GM12878 (cell line): Measurements from ENCODE around the gene MAP4K4. TPM values are rescaled to one million over a fixed set of nuclear protein-coding genes. Genes with fewer than 3 reads are reported as not detected.

Experiments
- ATAC-seq: fragments of 200-7000 bp; cut with Tn5 transposase; 3 replicates; pipeline ENCODE4 v1.9.1; 2020; ENCODE audit warnings: mild to moderate bottlenecking, moderate library complexity
- BruUV-seq: library from RNA; stranded (reverse); fragments of 400-500 nt; replicated peaks from 2 replicates; lab custom pipeline; 2021; lab: Mats Ljungman, UMichigan
- CTCF ChIA-PET: fragments of 300-600 bp; sonication (Branson Sonifier 250); formaldehyde crosslinking; extraction: SDS; loops from one replicate; lab custom pipeline; 2021; ENCODE audit warnings: inconsistent platforms; lab: Yijun Ruan, JAX
- POLR2A ChIA-PET: fragments of 350-600 bp; formaldehyde crosslinking; extraction: SDS; loops from one replicate; lab custom pipeline; 2021; ENCODE audit warnings: inconsistent platforms; lab: Charles Lee
- RAD21 ChIA-PET: fragments of 300-600 bp; sonication (Branson Sonifier 250); formaldehyde crosslinking; loops from one replicate; lab custom pipeline; 2023; ENCODE audit warnings: antibody characterized with exemption; ENCODE audit not compliant: unreplicated experiment; lab: Charles Lee
- SMC1A ChIA-PET: fragments of 300-600 bp; sonication (Branson Sonifier 250); formaldehyde crosslinking; loops from one replicate; lab custom pipeline; 2023; ENCODE audit not compliant: unreplicated experiment, uncharacterized antibody; lab: Charles Lee
- DNase-seq: peaks from one replicate; pipeline ENCODE4 v3.0.0-alpha.2; 2011; ENCODE audit warnings: low read depth, low spot score
- FAIRE-seq: peaks from 3 replicates; lab custom pipeline; 2011; peaks lifted over from hg19 to GRCh38; lab: Jason Lieb, UNC
- H2AFZ ChIP-seq: 2 replicates; pipeline ENCODE4 v1.6.0; 2011; ENCODE audit warnings: low read depth, low read length, control low read depth; ENCODE audit not compliant: control insufficient read depth
- H3K27ac ChIP-seq: 2 replicates; pipeline ENCODE4 v1.5.1; 2011; ENCODE audit warnings: control low read depth; ENCODE audit not compliant: control insufficient read depth, insufficient read depth
- H3K27me3 ChIP-seq, 2 experiments: replicated peaks in 1 of 2; 2 replicates each; pipeline versions ENCODE4 v1.6.0 to v1.6.1; 2011; ENCODE audit warnings: low read length in 1 of 2; ENCODE audit not compliant: control insufficient read depth in 2 of 2, insufficient read depth in 2 of 2
- H3K36me3 ChIP-seq, 2 experiments: 2 replicates each; pipeline ENCODE4 v1.5.1; 2011; ENCODE audit warnings: low read length in 1 of 2; ENCODE audit not compliant: control insufficient read depth in 2 of 2, insufficient read depth in 2 of 2
- H3K4me1 ChIP-seq: 2 replicates; pipeline ENCODE4 v1.6.1; 2011; ENCODE audit warnings: mild to moderate bottlenecking, low read length, moderate library complexity, mixed read lengths; ENCODE audit not compliant: control insufficient read depth, insufficient read depth
- H3K4me2 ChIP-seq: 2 replicates; pipeline ENCODE4 v1.6.0; 2011; ENCODE audit warnings: control low read depth; ENCODE audit not compliant: control insufficient read depth, insufficient read depth
- H3K4me3 ChIP-seq: fragments of 200-600 bp; sonication (generic); 2 replicates; pipeline ENCODE4 v1.5.1; 2016
- H3K79me2 ChIP-seq: 2 replicates; pipeline ENCODE4 v1.6.0; 2011; ENCODE audit warnings: low read length; ENCODE audit not compliant: control insufficient read depth, insufficient read depth
- H3K9ac ChIP-seq: 2 replicates; pipeline ENCODE4 v1.8.0; 2011; ENCODE audit warnings: low read length, control low read depth, mixed read lengths; ENCODE audit not compliant: control insufficient read depth, insufficient read depth
- H3K9me3 ChIP-seq: replicated peaks from 3 replicates; pipeline ENCODE4 v1.5.1; 2011; ENCODE audit warnings: mild to moderate bottlenecking, low read length; ENCODE audit not compliant: control insufficient read depth, insufficient read depth
- H4K20me1 ChIP-seq: 2 replicates; pipeline ENCODE4 v1.6.0; 2011; ENCODE audit not compliant: control insufficient read depth, insufficient read depth
- CHD2 ChIP-seq: IDR thresholded peaks from 2 replicates; pipeline ENCODE4 v1.6.1; 2011; ENCODE audit warnings: low read depth, low read length, improper control_type of control experiment, borderline replicate concordance
- RELA ChIP-seq: fragments of 450-650 bp; IDR thresholded peaks from 2 replicates; pipeline ENCODE4 v1.8.0; 2014; ENCODE audit warnings: borderline replicate concordance; ENCODE audit not compliant: partially characterized antibody
- WGBS: methylation state at CpG from one replicate; pipeline ENCODE4 v1.1.6; 2016; ENCODE audit warnings: low lambda C conversion rate; ENCODE audit not compliant: insufficient replicate concordance, insufficient coverage; ENCODE audit errors: missing lambda C conversion rate; 5-methylcytosine and 5-hydroxymethylcytosine counted together
- in situ Hi-C: fragments of 300-500 bp; cut with MboI; formaldehyde crosslinking; loops from 9 replicates; pipeline ENCODE4 v1.14.3; 2018; ENCODE audit warnings: mixed read lengths
- intact Hi-C: fragments of 100-400 bp; cut with micrococcal nuclease; formaldehyde crosslinking; loops from one replicate; pipeline ENCODE4 v1.14.2; 2022; ENCODE audit not compliant: unreplicated experiment
- polyA plus RNA-seq, 11 experiments: library from polyadenylated mRNA; depleted of rRNA in 4 of 11; unstranded in 6 of 11; stranded (reverse) in 5 of 11; fragments of >200 nt; fragmentation: Nextera tagmentation in 4 of 11; fragmentation: Illumina TruSeq in 1 of 11; extraction: Ambion mirVana in 4 of 11; extraction: Trizol in 1 of 11; gene quantifications; 1 replicate in 1 of 11; 2 replicates in 10 of 11; pipeline versions ENCODE4 v1.2.1 to v1.2.3, GENCODE V29; 2011 to 2016; ENCODE audit warnings: inconsistent platforms in 2 of 11, missing spikeins in 2 of 11, low read depth in 1 of 11
- total RNA-seq, 4 experiments: library from RNA; depleted of rRNA in 3 of 4; stranded (reverse); fragments of >200 nt in 3 of 4; fragmentation: Illumina TruSeq in 1 of 4; extraction: Trizol in 1 of 4; gene quantifications; 2 replicates each; pipeline versions ENCODE4 v1.2.1 to v1.2.3, GENCODE V29; 2013 to 2021

Gene MAP4K4
- total and polyA plus RNA-seq, 10 of the 15 experiments (the other 5 are each of a cell fraction or from before 2014, with no cell fraction given) = 1.9 to 50.4 (median 9.7) TPM

GRCh38 chr2:101696272-101697123 lies 1.0 kb upstream of the MAP4K4 start:
- DNase-seq = no peak
- in situ Hi-C loops (no loop called here), intact Hi-C loops (loop anchor here (5.0 kb wide), 1 partner anchor 74 kb away; no protein-coding TSS in a partner anchor)
- Histone ChIP-seq H3K36me3 (no peaks in the 10 kb centered on the region), H3K9me3 (no peaks in the 10 kb centered on the region; the same call in 2 of the 3 replicates), H4K20me1 (no peaks in the 10 kb centered on the region), H3K79me2 (no peaks in the 10 kb centered on the region), H3K4me3 (peak overlapping the region; percentile 38), H3K9ac (no peak overlapping the region; the same call in 1 of the 2 replicates), H3K27me3 (peaks cover 2 to 22% of the 10 kb centered on the region in 2 experiments; a peak in 3 of 4 replicates), H3K27ac (no peak overlapping the region), H2AFZ (peak overlapping the region; percentile 53; the same call in 1 of the 2 replicates), H3K4me2 (peak overlapping the region; percentile 77), H3K4me1 (no peaks in the 10 kb centered on the region; the same call in 1 of the 2 replicates)
- ChIA-PET CTCF (interaction anchor here (0.6 to 1.0 kb wide), 2 partner anchors 49 to 543 kb away, joined by 3 to 4 read pairs; no protein-coding TSS in a partner anchor), RAD21 (interaction anchor here (0.5 to 1.7 kb wide), 5 partner anchors 10 to 279 kb away, joined by 3 to 5 read pairs (median 4); no protein-coding TSS in a partner anchor), POLR2A (interaction anchor here (0.6 to 1.0 kb wide), 3 partner anchors 21 to 260 kb away, joined by 3 read pairs; no protein-coding TSS in a partner anchor), SMC1A (interaction anchor here (1.0 kb wide), 1 partner anchor 21 kb away, joined by 4 read pairs; no protein-coding TSS in a partner anchor)
- 23% methylated on average over 28 of the region's 31 CpGs for WGBS
- FAIRE-seq = no peak
- ATAC-seq = peak; percentile 10
- no TSS peak for BruUV-seq
- TF ChIP-seq CHD2 = 0 out of 2 replicates have a peak, but pooled peaks have one; percentile 42
- TF ChIP-seq RELA = no peak
